Measurements from ENCODE around the gene PTGER4. TPM values are rescaled to one million over a fixed set of nuclear protein-coding genes. Genes with fewer than 3 reads are reported as not detected.
"Not testable (repeated sequence)": the region's sequence is repeated elsewhere in the genome, so short reads cannot be mapped to it uniquely, and the experiment has no call there.

PTGER4 gene
- total RNA-seq, 2 donors from 2014 or later: 0.15 to 0.71 TPM

- no peak overlapping the region for H3K27ac Mint-ChIP-seq
- H3K4me1 Mint-ChIP-seq: no peaks in the 10 kb centered on the region
- no peak for TF ChIP-seq CTCF (conservative IDR thresholded peaks at IDR 0.05)
- H3K27ac ChIP-seq (ENCODE audit: low read depth, low read length): no peak overlapping the region
- peaks cover 17% of the 10 kb centered on the region for H3K9me3 Mint-ChIP-seq
- H3K36me3 Mint-ChIP-seq (ENCODE audit: low read depth): peaks cover 43% of the 10 kb centered on the region
- no peaks in the 10 kb centered on the region for H3K27me3 ChIP-seq (ENCODE audit: control insufficient read depth, insufficient read depth, low read length, poor library complexity, severe bottlenecking)
- no peak for DNase-seq
- H3K4me3 ChIP-seq (ENCODE audit: low read length): no peak overlapping the region
- no peak overlapping the region for H3K4me3 Mint-ChIP-seq
- peaks cover 16% of the 10 kb centered on the region for H3K9me3 ChIP-seq (ENCODE audit: control insufficient read depth, low read length)
- H3K4me1 ChIP-seq (ENCODE audit: control insufficient read depth, insufficient read depth, low read length): no peaks in the 10 kb centered on the region
- H3K36me3 ChIP-seq (ENCODE audit: control insufficient read depth, insufficient read depth, low read length): peaks cover 23% of the 10 kb centered on the region
- H3K9ac ChIP-seq (ENCODE audit: extremely low read depth, low read length, poor library complexity, severe bottlenecking): no peak overlapping the region
- H3K27me3 Mint-ChIP-seq (ENCODE audit: insufficient read depth): no peaks in the 10 kb centered on the region
These were observed 37.6 kb downstream of the PTGER4 start for GRCh38 chr5:40717281-40717680.

GRCh38 chr5:40720069-40720468 lies 40.4 kb downstream of the PTGER4 start:
- Histone ChIP-seq H3K9ac (ENCODE audit: extremely low read depth, low read length, poor library complexity, severe bottlenecking) (no peak overlapping the region), H3K4me1 (ENCODE audit: control insufficient read depth, insufficient read depth, low read length) (no peaks in the 10 kb centered on the region), H3K9me3 (ENCODE audit: control insufficient read depth, low read length) (peaks cover 27% of the 10 kb centered on the region), H3K27ac (ENCODE audit: low read depth, low read length) (no peak overlapping the region), H3K4me3 (ENCODE audit: low read length) (no peak overlapping the region), H3K36me3 (ENCODE audit: control insufficient read depth, insufficient read depth, low read length) (peaks cover 31% of the 10 kb centered on the region), H3K27me3 (ENCODE audit: control insufficient read depth, insufficient read depth, low read length, poor library complexity, severe bottlenecking) (no peaks in the 10 kb centered on the region)
- Mint-ChIP-seq H3K36me3 (ENCODE audit: low read depth) (peaks cover 61% of the 10 kb centered on the region), H3K4me3 (no peak overlapping the region), H3K9me3 (peaks cover 34% of the 10 kb centered on the region), H3K27me3 (ENCODE audit: insufficient read depth) (no peaks in the 10 kb centered on the region), H3K27ac (no peak overlapping the region), H3K4me1 (no peaks in the 10 kb centered on the region)
- DNase-seq: no peak
- TF ChIP-seq CTCF (conservative IDR thresholded peaks at IDR 0.05): no peak

GRCh38 chr5:40722497-40722911 lies 42.8 kb downstream of the PTGER4 start:
- not testable (repeated sequence) for H3K4me1 Mint-ChIP-seq; H3K4me3 Mint-ChIP-seq; H3K4me3 ChIP-seq (ENCODE audit: low read length); H3K27ac Mint-ChIP-seq; H3K27me3 ChIP-seq (ENCODE audit: control insufficient read depth, insufficient read depth, low read length, poor library complexity, severe bottlenecking); H3K9ac ChIP-seq (ENCODE audit: extremely low read depth, low read length, poor library complexity, severe bottlenecking); H3K27ac ChIP-seq (ENCODE audit: low read depth, low read length); H3K4me1 ChIP-seq (ENCODE audit: control insufficient read depth, insufficient read depth, low read length); H3K27me3 Mint-ChIP-seq (ENCODE audit: insufficient read depth); DNase-seq
- H3K36me3 Mint-ChIP-seq (ENCODE audit: low read depth): peaks cover 68% of the 10 kb centered on the region
- peaks cover 40% of the 10 kb centered on the region for H3K9me3 Mint-ChIP-seq
- H3K9me3 ChIP-seq (ENCODE audit: control insufficient read depth, low read length): peaks cover 27% of the 10 kb centered on the region
- peaks cover 31% of the 10 kb centered on the region for H3K36me3 ChIP-seq (ENCODE audit: control insufficient read depth, insufficient read depth, low read length)
- 91 to 100% methylated on average over 1 to 37 of the region's 37 CpGs for WGBS, 2 experiments (ENCODE audit: insufficient coverage in 1 of 2, insufficient read length in 1 of 2)

GRCh38 chr5:40733434-40733833 lies 53.7 kb downstream of the PTGER4 start:
- Mint-ChIP-seq H3K27ac (no peak overlapping the region), H3K4me1 (peaks cover 14% of the 10 kb centered on the region), H3K27me3 (ENCODE audit: insufficient read depth) (no peaks in the 10 kb centered on the region), H3K36me3 (ENCODE audit: low read depth) (peaks cover 5% of the 10 kb centered on the region), H3K9me3 (no peaks in the 10 kb centered on the region), H3K4me3 (no peak overlapping the region)
- no peak overlapping the region for H3K27ac ChIP-seq (ENCODE audit: low read depth, low read length)
- no peak for DNase-seq
- H3K9me3 ChIP-seq (ENCODE audit: control insufficient read depth, low read length): no peaks in the 10 kb centered on the region
- H3K27me3 ChIP-seq (ENCODE audit: control insufficient read depth, insufficient read depth, low read length, poor library complexity, severe bottlenecking): no peaks in the 10 kb centered on the region
- no peak overlapping the region for H3K4me3 ChIP-seq (ENCODE audit: low read length)
- whole genome bisulfite sequencing, 2 experiments (ENCODE audit: insufficient coverage in 1 of 2, insufficient read length in 1 of 2): 72 to 88% methylated on average over 2 of the region's 2 CpGs
- no peak overlapping the region for H3K9ac ChIP-seq (ENCODE audit: extremely low read depth, low read length, poor library complexity, severe bottlenecking)
- peaks cover 10% of the 10 kb centered on the region for H3K36me3 ChIP-seq (ENCODE audit: control insufficient read depth, insufficient read depth, low read length)
- no peaks in the 10 kb centered on the region for H3K4me1 ChIP-seq (ENCODE audit: control insufficient read depth, insufficient read depth, low read length)
- TF ChIP-seq CTCF (conservative IDR thresholded peaks at IDR 0.05): no peak
